ENCODE data around the gene CCL4.

CCL4 gene

DNA sequence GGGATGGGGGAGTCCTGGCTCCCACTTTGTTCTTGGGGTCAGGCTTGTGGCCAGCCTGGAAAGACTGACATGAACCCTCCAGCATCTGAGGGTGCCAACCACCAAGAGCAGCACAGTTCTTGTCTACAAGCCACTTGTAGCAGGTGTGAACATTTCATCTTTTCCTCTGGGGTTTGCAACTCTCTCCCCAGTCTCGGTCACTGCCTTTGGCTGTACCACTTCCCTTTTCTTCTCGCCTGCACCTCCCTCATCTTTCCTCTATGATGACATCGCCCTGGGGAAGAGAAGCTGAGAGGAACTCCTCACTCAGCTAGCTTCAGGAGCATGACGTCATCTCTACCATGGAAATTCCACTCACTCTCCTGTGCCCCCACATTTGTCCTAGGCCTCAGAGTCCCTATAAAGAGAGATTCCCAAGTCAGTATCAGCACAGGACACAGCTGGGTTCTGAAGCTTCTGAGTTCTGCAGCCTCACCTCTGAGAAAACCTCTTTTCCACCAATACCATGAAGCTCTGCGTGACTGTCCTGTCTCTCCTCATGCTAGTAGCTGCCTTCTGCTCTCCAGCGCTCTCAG lies at the start of gene CCL4:
TSS of gene CCL4 (plus strand) at position 427 of the 575 bp plus-strand sequence. CDS start at position 506, 79 bp downstream.
- DNase-seq: peak; percentile 91 to 97 (median 96)

DNA sequence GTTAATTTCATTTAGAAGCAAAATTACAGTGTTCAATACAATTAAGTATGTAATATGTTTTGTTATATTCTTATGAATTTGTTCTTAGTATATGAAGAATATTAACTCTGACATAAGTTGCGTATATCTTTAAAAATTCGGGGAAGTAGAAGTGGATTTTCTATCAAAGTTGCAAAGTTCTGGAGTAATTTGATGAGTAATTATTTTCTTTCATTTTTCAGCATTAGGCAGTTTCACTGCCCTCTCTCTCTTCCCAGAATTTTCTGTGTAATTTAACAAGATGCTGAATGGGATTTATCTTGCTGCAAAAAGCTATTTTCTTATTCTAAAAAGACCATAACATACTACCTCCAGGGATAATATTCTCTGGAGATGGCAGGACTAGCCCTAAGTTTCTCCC lies 48.5 kb upstream of the CCL4 start:
- peak in 2 of 3 donors; percentile 59 to 77 for DNase-seq

DNA sequence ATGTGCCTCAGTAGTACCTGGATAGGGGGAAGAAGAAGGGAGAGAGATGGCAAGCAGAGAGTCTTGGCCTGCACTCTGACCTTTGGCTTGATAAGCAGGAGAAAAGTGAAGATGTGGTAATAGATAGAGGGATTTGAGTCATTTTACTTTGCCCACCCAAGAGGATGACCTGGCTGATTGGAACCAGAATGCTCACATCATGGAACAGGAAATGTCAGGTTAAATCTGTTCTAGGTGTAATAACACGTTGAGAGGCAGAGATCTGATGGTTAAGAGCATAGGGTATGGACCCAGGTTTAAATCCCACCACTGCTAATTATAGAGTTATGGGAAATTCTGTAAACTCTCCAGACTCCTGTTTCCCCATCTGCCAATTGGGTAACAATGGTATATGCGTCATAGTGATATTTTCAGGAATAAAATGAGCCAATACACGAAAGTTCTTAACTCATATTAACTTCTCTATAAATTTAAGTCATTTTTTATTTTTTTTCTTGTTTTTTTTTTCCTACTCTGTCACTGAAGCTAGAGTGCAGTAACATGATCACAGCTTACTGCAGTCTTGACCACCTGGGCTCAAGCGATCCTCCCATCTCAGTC lies 47.6 kb upstream of the CCL4 start:
- peak; percentile 71 to 95 (median 92) for DNase-seq

DNA sequence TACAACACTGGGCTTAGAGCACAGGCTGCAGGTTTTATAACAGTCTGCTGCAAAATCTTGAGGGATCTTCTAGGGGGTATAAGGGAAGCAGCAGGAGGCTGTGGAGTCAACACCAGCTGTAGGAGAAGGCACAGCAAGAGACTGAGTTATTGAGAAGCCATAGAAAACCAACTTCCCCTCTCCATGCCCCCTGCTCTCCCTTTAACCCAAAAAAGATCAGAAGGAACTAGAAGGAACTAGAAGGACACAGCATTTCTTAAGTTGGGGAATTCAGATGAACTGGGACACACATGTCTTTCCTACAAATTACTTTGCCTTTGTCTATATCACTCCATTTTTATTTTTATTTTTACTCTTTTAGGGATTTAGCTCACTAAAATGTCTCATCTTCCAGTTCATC lies 45.7 kb upstream of the CCL4 start:
- peak; percentile 59 to 78 (median 69) for DNase-seq

DNA sequence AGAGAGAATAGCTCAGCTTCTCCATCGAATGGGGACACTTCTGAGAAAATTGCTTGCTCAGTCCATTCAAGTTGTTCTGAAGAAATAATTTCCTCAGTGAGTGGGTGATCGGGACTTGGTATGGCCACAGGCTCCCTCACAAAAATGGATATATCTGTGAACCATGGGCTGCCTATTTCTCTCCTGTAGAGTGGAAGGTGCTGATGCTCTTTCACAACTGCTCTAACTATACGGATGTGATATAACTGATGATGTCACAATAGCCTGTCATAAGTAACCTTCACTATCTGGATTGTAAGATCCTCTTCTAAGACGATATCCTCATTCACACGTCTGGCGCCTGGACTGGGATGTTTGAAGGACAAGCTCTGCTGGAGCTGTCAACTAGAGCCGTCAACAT lies 44.2 kb upstream of the CCL4 start:
- peak in 1 of 3 donors; percentile 42 for DNase-seq

DNA sequence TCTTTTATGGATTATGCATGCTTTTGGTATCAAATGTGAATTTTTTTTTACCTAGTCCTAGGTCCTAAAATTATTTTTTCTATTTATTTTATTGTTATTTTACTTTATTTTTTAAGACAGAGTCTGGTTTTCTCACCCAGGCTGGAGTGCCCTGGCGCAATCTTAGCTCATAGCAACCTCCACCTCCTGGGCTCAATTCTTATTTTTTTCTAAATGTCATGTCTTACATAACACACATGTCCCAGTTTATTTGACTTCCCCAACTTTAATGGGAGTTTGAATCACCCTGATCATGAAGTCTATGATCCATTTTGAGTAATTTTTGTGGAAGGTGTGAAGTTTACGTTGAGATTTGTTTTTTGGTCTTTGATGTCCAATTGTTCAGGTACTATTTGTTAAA lies 42.8 kb upstream of the CCL4 start:
- peak in 2 of 3 donors; percentile 46 to 52 for DNase-seq

DNA sequence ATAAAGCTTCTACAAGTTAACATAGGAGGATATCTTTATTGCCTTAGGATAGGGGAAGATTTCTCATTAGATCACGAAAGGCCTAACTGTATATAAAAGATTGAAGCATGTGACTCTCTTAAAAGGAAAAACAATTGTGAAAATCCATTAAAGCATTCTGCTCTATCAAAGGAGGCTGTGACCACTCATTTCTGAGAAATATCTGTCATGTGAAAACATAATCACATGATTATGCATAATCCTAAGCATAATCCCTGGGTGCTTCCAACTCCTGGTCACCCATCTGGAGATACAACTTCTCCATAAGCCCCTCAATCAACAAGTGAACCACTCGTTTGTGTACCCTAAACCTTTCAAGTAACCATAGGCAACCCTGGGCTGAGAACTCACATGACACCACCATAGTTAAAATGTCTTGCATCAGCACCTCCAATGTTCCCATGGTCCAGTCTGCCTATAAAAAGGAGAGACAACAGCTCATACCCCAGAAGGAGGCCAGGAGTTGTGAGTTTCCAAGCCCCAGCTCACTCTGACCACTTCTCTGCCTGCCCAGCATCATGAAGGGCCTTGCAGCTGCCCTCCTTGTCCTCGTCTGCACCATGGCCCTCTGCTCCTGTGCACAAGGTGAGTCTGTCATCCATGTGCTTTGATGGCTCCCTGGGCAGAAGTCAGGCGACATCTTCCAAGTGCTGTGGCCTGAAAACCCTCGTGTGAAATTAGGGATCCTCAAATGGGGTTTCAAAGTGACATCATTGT lies 39.7 kb upstream of the CCL4 start, which contains the start of gene CCL18:
TSS of gene CCL18 (plus strand) at position 487 of the 756 bp plus-strand sequence. CDS start at position 558, 71 bp downstream.
- DNase-seq: peak in 2 of 3 donors; percentile 43 to 52

DNA sequence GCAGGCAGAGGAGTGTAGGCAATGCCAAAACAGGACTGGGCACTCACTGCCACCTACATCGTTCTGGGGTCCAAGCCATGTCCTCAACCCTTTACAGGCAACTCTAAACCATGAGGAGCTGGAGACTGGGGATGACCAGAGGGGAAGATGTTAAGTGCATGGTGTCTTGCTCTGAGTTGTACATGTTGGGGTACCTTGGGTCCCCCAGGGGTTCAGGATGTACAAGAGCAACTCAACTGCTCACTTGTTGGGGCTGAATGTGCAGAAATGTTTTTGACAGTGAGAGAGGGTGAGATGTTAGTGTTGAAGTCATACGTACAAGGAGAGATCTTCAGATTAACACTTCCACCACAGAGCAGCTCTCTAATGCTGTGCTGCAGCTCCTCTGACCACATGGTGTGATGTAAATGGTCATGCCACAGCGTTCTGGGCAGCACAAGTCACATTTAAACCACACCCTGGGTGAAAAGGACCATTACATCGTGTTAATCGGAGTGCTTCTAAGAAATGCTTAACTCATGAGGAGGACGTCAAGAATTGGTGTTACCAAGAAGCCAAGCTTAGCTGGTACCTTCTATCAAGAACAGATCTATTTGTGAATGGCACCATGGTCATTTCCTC lies 37.2 kb upstream of the CCL4 start:
- DNase-seq: no peak

DNA sequence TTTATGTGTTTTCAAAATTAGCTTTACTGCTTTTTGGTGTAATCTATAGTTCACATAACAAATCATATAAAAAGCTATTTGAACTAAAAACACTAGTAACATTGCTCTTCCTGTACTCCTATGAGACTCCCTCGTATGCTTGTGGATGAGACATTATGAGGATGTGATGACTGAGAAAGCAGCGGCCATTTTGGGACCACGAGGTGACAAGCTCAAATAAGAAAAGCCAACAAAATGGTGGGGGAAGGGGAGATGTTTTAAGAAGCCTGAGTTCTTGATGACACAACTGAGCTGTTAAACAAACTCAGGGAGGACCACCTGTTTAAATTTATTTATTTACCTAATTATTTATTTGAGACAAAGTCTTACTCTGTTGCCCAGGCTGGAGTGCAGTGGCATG lies 35.1 kb upstream of the CCL4 start:
- no peak for DNase-seq

DNA sequence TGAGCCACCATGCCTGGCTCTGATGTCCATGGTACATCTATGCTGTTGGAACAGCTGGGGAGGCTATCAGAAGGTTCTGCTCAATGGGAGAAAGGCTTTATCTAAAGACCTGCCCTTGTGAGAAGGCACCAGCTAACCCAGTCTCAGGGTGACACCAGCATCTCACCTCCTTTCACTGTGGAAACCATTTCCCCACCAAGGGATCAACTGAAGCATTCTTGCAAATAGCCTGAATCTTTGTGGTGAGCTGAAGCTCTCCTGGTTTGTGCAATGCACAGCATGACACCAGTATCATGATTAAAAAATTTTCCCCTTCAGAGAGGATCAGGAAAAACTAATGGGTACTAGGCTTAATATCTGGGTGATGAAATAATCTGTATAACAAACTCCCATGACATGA lies 34.5 kb upstream of the CCL4 start:
- peak in 2 of 3 donors; percentile 49 to 50 for DNase-seq

DNA sequence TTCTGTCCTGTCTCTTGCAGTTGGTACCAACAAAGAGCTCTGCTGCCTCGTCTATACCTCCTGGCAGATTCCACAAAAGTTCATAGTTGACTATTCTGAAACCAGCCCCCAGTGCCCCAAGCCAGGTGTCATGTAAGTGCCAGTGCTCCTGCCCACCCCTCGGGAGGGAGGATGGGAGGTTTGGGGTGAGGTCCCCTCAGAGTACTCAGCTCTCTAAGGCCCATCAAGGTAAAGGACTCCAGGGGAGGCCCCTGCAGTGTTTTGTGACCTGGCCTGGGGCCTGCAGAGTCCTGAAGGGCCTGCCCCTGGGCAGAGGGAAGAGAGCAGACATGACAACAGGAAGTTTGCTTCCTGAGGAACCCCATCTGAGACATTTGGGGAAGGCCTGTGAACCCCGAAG lies 33.2 kb upstream of the CCL4 start:
- peak in 1 of 3 donors; percentile 31 for DNase-seq

DNA sequence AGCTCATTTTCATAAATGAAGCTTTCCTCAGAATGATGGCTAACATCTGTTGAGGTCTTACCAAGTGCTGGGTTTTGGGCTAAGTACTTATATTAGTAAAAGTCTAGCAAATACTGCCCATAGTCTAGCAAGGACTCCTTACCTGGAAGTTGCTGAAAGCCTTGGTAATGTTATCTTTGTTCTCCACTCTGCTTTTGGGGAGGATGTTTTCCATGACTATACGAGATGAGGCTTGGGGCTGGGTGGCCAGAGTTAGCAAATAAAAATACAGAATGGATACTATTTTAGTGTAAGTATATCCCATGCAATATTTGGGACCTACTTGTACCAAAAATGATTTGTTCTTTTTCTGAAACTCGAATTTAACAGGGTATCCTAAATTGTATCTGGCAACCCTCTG lies 31.9 kb upstream of the CCL4 start:
- no peak for DNase-seq

DNA sequence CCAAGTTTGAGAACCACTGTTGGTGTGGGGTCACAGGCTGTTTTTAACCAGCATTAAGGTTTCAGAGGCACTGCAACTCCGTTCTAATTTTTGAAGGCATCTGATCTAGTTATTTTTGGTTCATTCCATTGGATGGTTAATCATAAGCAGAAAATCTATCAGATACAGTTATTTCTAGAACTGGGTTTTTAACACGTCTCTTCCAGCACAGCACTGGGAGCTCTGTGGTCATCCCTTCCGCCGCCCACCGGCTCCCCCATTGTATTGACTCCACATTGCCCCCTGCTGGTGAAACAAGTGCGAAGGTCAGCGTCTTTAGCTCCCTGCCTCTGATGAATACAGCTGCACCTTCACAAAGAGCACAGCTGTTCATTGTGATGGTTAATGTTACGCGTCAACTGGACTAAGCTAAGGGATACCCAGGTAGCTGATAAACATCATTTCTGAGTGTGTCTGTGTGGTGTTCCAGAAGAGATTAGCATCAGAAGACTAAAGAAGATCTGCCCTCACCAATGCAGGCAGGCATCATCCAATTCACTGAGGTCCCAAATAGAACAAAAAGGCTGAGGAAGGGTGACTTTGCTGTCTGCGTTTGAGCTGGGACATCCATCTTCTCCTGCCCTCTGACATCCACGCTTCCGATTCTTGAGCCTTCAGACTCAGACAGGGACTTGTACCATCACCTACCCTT lies 31.1 kb upstream of the CCL4 start:
- DNase-seq: peak; percentile 85 to 94 (median 94)

DNA sequence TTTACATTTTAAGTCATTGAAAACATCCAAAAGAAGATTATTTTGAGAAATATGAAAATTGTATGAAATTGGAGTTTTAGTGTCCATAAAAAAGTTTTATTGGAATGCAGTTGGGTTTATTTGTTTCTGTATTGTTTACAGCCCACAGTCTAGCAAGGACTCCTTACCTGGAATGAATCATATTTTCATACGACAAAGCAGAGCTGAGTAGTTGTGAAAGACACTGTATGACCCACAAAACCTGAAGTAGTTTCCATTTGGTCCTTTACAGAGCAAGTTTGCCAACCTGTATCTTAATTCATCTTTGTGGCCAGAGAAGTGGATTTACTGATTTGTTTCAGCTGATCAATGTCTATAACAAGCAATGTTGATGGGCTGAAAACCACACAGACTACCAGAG lies 29.3 kb upstream of the CCL4 start:
- no peak for DNase-seq

DNA sequence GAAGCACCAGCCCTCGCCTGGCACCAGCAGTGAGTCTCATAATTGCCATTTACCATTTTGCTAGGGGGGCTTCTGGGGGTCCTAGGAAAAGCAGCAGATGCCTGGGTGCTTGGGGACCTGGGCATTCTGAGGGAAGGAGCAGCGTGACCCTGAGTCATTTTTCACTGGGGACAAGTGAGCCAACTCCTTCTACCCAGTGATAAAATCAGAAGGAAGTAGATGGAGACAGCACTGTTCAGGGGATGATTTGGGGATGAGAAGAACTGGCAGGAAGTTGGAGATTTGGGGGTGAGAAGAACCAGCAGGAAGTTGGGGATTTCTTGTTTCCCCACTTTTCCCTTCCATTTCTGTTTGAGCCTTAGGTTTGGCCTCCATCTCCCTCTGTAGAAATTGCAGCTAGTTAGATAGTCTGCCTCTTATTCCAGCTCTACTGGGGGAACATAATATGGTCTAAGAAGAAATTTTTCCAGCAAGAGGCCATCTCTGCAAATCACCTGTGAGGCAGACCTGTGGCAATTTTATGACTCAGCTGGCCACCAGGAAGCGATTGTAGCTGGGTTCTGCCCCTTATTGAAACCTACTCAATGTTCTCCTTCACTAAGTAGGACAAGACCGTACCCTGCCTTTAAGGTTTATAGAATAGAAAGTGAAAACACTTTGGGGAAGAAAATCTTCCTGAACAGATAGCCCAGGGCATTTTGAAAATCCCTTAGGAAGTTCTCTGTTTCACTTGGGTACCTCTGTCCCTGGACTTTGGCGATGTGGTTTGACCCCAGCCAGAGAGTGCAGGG lies 21.8 kb upstream of the CCL4 start:
- peak in 2 of 3 donors; percentile 47 to 59 for DNase-seq

DNA sequence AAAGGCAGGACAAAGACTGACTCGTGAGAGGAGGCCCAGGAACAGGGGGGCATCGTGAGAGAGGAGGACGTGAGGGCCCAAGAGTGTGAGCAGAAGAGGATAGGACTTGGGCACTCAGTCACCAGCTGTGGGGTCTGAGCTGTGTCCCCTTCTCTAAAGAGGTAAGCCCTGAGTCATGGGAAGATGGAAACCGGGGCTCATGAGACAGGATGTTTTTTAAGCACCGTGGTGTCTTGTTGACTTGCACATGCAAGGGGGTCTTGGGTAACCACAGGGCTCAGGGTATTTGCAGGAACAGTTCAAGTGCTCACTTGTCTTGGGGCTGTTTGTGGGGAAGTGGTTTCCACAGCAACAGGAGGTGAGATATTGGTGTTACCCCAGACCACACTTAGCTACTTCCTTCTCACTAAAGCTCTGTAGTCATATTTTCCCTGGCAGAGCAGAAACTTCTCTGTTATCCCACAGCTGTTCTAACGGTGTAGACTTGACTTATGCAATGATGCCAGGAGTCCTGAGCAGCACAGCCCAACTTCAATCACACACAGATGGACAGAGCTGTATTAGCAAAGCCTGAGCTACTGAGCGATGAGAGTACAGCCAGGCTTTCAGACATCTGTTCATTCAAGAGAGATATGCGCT lies 21.0 kb upstream of the CCL4 start:
- peak; percentile 65 to 85 (median 72) for DNase-seq

DNA sequence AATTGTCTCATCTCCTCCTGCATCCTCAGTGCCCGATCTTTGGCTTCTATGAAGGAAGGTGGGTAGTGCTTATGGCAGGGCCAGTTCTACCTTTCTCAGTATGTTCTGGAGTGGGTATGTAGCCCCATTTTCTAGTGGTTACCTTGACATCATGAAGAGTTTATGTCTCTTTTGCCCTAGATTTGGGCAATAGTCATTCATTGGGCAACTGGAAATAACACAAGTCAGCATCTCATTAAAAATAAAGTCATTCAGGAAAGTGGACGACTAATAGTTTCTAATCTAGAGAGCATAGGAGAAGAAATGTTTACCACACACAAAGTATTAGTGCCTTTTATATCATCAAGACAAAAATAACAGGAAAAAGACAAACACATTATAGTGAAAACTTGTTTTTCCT lies 19.9 kb upstream of the CCL4 start:
- DNase-seq: peak in 2 of 3 donors; percentile 57 to 72

DNA sequence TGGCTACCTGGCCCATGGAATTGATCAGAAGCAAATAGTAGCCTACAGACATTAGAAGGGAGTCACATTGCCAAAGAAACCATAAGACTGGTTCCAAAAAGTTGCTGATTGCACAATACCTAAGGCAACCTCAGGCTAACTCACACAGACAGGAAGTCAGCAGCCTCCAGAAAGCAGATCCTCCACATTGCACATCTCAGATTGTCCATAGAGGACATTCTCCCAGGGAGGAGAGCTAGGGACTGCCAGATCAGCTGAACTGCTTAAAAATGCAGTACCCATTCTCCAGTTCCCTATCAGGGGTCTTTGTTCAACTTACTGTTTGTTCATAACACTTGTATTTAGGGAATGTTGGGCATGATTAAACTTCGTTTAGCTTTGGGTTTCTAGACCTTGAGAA lies 17.9 kb upstream of the CCL4 start:
- peak; percentile 77 to 92 (median 89) for DNase-seq

DNA sequence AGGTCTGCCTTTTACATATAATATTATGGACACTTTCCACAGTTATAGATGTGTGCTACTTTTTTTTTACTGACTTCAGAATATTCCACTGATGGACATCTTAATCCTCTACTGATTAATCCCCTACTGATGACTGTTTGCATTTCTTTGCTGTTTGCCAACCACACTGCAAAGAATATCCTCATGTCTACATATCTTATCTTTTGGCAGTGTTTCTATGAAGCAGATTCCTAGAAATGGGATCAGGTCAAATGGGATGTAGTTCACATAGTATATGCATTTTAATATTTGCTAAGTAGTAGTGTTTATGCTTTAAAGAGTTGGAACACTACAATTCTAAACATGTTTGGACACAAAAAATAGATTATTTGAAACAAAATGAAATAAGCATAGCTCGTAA lies 16.8 kb upstream of the CCL4 start:
- peak in 2 of 3 donors; percentile 82 to 85 for DNase-seq

DNA sequence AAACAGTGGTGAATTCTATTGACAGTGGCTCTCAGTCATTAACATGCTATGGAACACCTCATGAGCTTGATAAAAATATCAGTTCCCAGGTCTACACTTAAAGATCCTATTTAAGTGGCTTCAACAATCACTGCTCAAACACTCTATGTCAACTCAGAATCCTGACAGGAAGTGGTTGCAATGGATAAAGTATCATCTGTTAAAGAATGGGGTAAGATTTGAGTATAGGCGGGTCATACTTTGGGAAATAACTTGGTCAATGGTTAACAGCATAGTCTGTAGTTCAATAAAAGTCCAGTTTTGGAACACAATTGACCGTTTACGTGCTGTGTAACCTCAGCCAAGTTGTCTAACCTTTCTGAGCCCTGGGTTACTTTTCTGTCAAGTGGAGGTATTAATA lies 16.2 kb upstream of the CCL4 start:
- DNase-seq: peak; percentile 55 to 80 (median 76)

DNA sequence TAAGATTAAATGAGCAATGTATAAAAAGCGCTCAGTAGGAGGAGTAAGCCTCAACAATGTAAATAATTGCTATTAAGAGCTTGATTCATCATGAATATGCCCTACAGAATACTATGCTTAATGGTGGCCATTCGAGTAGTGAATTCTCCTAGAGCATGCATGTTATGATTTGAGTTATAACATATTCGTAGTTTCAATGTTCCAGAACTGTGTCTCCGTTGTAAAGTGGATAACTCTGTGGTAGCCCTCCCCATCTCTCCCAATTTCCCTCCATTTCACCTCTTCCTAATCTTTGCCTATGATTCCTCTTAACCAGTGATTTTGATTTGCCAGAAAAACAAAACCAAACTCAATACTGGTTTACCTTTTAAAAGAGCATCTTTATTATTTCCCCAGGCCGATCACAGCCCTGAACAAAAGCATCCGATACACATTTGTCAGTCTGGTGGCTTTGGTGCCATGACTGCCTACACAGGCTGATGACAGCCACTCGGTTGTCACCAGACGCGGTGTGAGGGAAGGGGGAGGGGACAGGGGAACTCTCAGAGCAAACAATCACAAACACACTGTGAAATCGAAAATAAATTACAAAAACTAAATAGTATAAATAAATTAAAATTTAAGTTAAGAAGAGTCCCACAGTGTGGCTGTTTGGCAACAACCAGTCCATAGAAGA lies 15.6 kb upstream of the CCL4 start:
- DNase-seq: peak; percentile 90 to 93 (median 93)
